Stimulated activated CD4-positive, alpha-beta T cell treated with anti-CD3 and anti-CD28 coated beads, Interleukin-12 subunit alpha, Interleukin-12 subunit beta, amount 100 ng/mL, for 24 hours (primary cell): ENCODE results near the gene ANKRD13D.

ENCODE experiments used
- DNase-seq, 2 experiments: peaks; one replicate each; pipeline ENCODE4 v3.0.0-alpha.2; 2020; ENCODE audit warnings: low read depth in 2 of 2

Gene ANKRD13D

GRCh38 chr11:67285541-67286498 lies 3.3 kb upstream of the ANKRD13D start:
- no peak for DNase-seq

- DNase-seq: no peak
These were observed 2.3 kb upstream of the ANKRD13D start for GRCh38 chr11:67286621-67287333.

GRCh38 chr11:67287355-67288197 lies 1.5 kb upstream of the ANKRD13D start:
- DNase-seq: no peak

GRCh38 chr11:67288198-67288451 lies 978 bp upstream of the ANKRD13D start:
- no peak for DNase-seq

GRCh38 chr11:67288452-67289225 lies 464 bp upstream of the ANKRD13D start:
- peak; percentile 72 to 83 for DNase-seq

- DNase-seq: no peak
These were observed 762 bp downstream of the ANKRD13D start for GRCh38 chr11:67289651-67290479.

- no peak for DNase-seq
These were observed 1.7 kb downstream of the ANKRD13D start for GRCh38 chr11:67290801-67291200.

GRCh38 chr11:67291481-67292381 lies 2.6 kb downstream of the ANKRD13D start:
- no peak for DNase-seq

- DNase-seq: no peak
These were observed 3.6 kb downstream of the ANKRD13D start for GRCh38 chr11:67292671-67293070.

GRCh38 chr11:67293090-67293489 lies 4.0 kb downstream of the ANKRD13D start:
- no peak for DNase-seq

- DNase-seq: no peak
These were observed 6.7 kb downstream of the ANKRD13D start for GRCh38 chr11:67295846-67296245.

GRCh38 chr11:67298786-67299185 lies 9.7 kb downstream of the ANKRD13D start:
- no peak for DNase-seq

- no peak for DNase-seq
These were observed 10.5 kb downstream of the ANKRD13D start for GRCh38 chr11:67299471-67300191.

- no peak for DNase-seq
These were observed 11.2 kb downstream of the ANKRD13D start for GRCh38 chr11:67300256-67300755.

GRCh38 chr11:67300756-67301312 lies 11.7 kb downstream of the ANKRD13D start:
- no peak for DNase-seq

- no peak for DNase-seq
These were observed 12.3 kb downstream of the ANKRD13D start for GRCh38 chr11:67301313-67301921.

GRCh38 chr11:67301951-67302516 lies 12.9 kb downstream of the ANKRD13D start:
- DNase-seq: no peak
